ENCODE results near the gene FSTL5. TPM values are rescaled to one million over a fixed set of nuclear protein-coding genes. Genes with fewer than 3 reads are reported as not detected.

FSTL5 gene
- total RNA-seq, 1 experiment from 2014 or later: not detected

GRCh38 chr4:161881370-161881769 lies 282.4 kb downstream of the FSTL5 start:
- H3T11ph ChIP-seq (ENCODE audit: low read length): no peak overlapping the region
- no peaks in the 10 kb centered on the region for H4K20me1 ChIP-seq (ENCODE audit: control insufficient read depth, insufficient read depth, insufficient read length)
- H2AK5ac ChIP-seq (ENCODE audit: insufficient read length, low read length): no peak overlapping the region
- no peak for TF ChIP-seq CTCF (conservative IDR thresholded peaks at IDR 0.05)
- H4K8ac ChIP-seq (replicated peaks; ENCODE audit: insufficient read length, low read depth, low read length): no peak overlapping the region
- no peak overlapping the region for H2BK20ac ChIP-seq (ENCODE audit: low read depth, low read length, poor library complexity, severe bottlenecking)
- H3K4ac ChIP-seq (ENCODE audit: low read depth, low read length): no peak overlapping the region
- no peak overlapping the region for H3K23ac ChIP-seq (ENCODE audit: insufficient read length, low read depth, low read length)
- Mint-ChIP-seq H3K27me3 (ENCODE audit: low read depth) (no peaks in the 10 kb centered on the region), H3K9me3 (no peaks in the 10 kb centered on the region), H3K4me3 (no peak overlapping the region), H3K36me3 (ENCODE audit: insufficient read depth in 1 of 3, low read depth in 3 of 3) (no peaks in the 10 kb centered on the region), H3K27ac (no peak overlapping the region; a peak in 1 of 7 replicates), H3K4me1 (peaks cover 0 to 4% of the 10 kb centered on the region in 2 experiments; a peak in 2 of 4 replicates)
- no peaks in the 10 kb centered on the region for H3K27me3 ChIP-seq (ENCODE audit: insufficient read depth, low read length)
- H3K4me2 ChIP-seq (ENCODE audit: insufficient read depth, insufficient read length, low read length): no peak overlapping the region
- H2BK5ac ChIP-seq (ENCODE audit: insufficient read length, low read length): no peak overlapping the region
- H3K27ac ChIP-seq (ENCODE audit: insufficient read length, low read depth, low read length): no peak overlapping the region
- no peak overlapping the region for H4K91ac ChIP-seq (ENCODE audit: insufficient read length, low read depth, low read length)
- no CpG with 5 or more reads among the region's 4 CpGs for WGBS (ENCODE audit: extremely low coverage, insufficient read length, low lambda C conversion rate)
- no peak overlapping the region for H4K5ac ChIP-seq (ENCODE audit: insufficient read length, low read depth, low read length)
- H2BK12ac ChIP-seq (ENCODE audit: insufficient read length, low read depth, low read length): no peak overlapping the region
- no peak overlapping the region for H2BK15ac ChIP-seq (ENCODE audit: low read depth, low read length)
- H2BK120ac ChIP-seq (ENCODE audit: low read depth, low read length, poor library complexity, severe bottlenecking): no peak overlapping the region
- H2AFZ ChIP-seq (ENCODE audit: low read length): no peak overlapping the region
- no peak overlapping the region for H3K18ac ChIP-seq (ENCODE audit: insufficient read length, low read depth, low read length)
- H3K79me2 ChIP-seq (ENCODE audit: insufficient read depth, low read length): no peaks in the 10 kb centered on the region
- no peak overlapping the region for H3K14ac ChIP-seq (ENCODE audit: insufficient read depth, low read length)
- H3K9ac ChIP-seq (ENCODE audit: extremely low read depth, insufficient read length, low read length): no peak overlapping the region
- DNase-seq: no peak
- no peak overlapping the region for H3K56ac ChIP-seq (ENCODE audit: insufficient read length, low read depth, low read length)
- no peaks in the 10 kb centered on the region for H3K4me1 ChIP-seq (ENCODE audit: insufficient read depth, low read length)
- no peaks in the 10 kb centered on the region for H3K79me1 ChIP-seq (ENCODE audit: insufficient read depth, low read depth, low read length, poor library complexity, severe bottlenecking)
- no peaks in the 10 kb centered on the region for H3K9me3 ChIP-seq (ENCODE audit: control insufficient read depth, low read depth, low read length)
- H3K23me2 ChIP-seq (ENCODE audit: insufficient read length, low read depth, low read length, poor library complexity, severe bottlenecking): no peaks in the 10 kb centered on the region

Measured in H9 (cell line).